PFSK-1 (cell line): ENCODE data around the gene SRMS.

Experiments used
- FOXP2 ChIP-seq: optimal IDR thresholded peaks from 2 replicates; pipeline ENCODE3; 2011; ENCODE audit warnings: borderline replicate concordance, control low read depth, inconsistent platforms; ENCODE audit not compliant: insufficient read depth; ENCODE audit errors: extremely low read length, extremely low read depth
- POLR2AphosphoS5 ChIP-seq: IDR thresholded peaks from 2 replicates; pipeline ENCODE4 v1.6.1; 2012; ENCODE audit warnings: low read depth, mild to moderate bottlenecking, control low read depth, low read length, moderate library complexity
- SIN3A ChIP-seq: IDR thresholded peaks from 2 replicates; pipeline ENCODE4 v1.6.1; 2012; ENCODE audit warnings: mild to moderate bottlenecking, low read length, moderate library complexity, borderline replicate concordance; ENCODE audit not compliant: insufficient read depth
- TAF1 ChIP-seq: IDR thresholded peaks from 2 replicates; pipeline ENCODE4 v1.6.1; 2012; ENCODE audit warnings: low read length, control low read depth, borderline replicate concordance; ENCODE audit not compliant: insufficient read depth
- TF ChIP-seq, protein P1 (sequence below), 2 experiments: IDR thresholded peaks; 2 replicates each; pipeline versions ENCODE4 v1.6.1 to v1.8.0; 2011 to 2012; ENCODE audit warnings: low read depth in 2 of 2, low read length in 2 of 2, control low read depth in 1 of 2, inconsistent platforms in 1 of 2, mild to moderate bottlenecking in 1 of 2, moderate library complexity in 1 of 2; ENCODE audit not compliant: insufficient read depth in 1 of 2

SRMS gene

DNA sequence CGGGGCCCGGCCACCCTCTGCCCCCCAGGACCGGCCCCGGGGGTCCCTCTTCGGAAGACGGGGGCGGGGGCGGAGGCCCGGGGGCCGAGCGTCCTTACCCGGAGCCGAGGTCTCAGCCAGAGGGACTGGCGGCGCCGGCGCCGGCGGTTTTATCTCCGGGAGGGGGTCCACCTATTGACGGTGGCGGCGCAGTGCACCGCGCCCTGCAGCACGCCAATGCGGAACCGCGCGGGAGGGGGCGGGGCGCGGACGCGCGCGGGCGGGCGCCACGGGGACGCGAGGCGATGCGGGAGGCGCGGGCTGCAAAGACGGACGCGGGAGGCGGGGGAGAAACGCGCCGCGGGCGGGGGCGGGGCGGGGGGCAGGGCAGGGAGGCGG lies 48.6 kb downstream of the SRMS start, which contains the start of gene EEF1A2:
Gene EEF1A2 (minus strand): TSS at position 124 of the 378 bp plus-strand sequence. CDS start 1,320 bp downstream, outside the sequence.
- TF ChIP-seq FOXP2 (no peak), POLR2AphosphoS5 (no peak), TAF1 (no peak)
- TF ChIP-seq, protein P1, sequence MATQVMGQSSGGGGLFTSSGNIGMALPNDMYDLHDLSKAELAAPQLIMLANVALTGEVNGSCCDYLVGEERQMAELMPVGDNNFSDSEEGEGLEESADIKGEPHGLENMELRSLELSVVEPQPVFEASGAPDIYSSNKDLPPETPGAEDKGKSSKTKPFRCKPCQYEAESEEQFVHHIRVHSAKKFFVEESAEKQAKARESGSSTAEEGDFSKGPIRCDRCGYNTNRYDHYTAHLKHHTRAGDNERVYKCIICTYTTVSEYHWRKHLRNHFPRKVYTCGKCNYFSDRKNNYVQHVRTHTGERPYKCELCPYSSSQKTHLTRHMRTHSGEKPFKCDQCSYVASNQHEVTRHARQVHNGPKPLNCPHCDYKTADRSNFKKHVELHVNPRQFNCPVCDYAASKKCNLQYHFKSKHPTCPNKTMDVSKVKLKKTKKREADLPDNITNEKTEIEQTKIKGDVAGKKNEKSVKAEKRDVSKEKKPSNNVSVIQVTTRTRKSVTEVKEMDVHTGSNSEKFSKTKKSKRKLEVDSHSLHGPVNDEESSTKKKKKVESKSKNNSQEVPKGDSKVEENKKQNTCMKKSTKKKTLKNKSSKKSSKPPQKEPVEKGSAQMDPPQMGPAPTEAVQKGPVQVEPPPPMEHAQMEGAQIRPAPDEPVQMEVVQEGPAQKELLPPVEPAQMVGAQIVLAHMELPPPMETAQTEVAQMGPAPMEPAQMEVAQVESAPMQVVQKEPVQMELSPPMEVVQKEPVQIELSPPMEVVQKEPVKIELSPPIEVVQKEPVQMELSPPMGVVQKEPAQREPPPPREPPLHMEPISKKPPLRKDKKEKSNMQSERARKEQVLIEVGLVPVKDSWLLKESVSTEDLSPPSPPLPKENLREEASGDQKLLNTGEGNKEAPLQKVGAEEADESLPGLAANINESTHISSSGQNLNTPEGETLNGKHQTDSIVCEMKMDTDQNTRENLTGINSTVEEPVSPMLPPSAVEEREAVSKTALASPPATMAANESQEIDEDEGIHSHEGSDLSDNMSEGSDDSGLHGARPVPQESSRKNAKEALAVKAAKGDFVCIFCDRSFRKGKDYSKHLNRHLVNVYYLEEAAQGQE (IDR thresholded peaks at IDR 0.05; ENCODE audit: insufficient read depth in 1 of 2, low read depth in 2 of 2, low read length in 2 of 2) = no peak

DNA sequence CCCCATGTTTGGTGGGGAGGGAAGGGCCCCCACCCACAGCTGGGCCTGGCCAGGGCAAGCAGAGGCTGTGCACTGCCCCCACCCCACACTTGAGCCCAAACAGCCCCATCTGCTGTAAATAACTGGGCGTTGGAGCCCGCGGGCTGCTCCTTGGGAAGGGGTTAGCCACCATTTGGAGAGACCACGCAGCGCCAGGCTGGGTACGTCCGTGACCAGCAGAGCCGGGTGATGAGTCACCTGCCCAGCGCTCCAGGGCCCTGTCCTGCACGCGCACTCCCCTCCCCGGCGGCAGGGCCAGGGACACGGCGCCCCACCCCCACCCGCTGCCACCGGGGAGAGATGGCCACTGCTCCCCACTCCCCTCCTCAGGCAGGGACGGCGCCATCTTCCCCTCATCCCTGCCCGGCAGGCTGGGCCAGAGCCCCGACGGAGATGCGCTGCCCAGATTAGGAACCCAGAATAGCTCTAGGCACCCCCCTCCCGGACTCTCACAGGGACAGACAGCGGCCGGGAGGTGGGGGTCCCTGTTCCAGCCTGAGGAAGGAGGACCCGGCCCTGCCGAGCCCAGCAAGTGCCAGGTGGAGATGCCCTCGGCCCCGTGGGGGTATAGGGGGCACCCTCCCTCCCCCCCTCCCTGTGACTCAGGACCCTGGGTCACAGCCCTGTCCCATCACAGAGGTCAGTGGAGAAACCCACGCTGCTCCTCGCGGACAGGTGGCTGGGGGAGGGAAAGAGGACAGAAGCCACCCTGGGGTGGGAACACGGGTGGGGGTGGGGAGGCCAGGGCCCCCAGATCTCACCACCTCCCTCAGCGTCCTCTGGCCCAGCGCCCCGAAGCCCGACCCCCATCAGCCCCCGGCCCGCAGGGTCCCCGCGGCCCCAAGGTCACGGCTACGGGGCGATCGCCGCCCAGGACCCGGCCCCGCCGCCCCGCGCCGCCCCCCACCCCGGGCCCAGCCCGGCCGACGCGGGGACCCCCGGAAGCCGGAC lies 49.3 kb downstream of the SRMS start:
- TF ChIP-seq SIN3A (no peak), POLR2AphosphoS5 (no peak), FOXP2 (no peak), TAF1 (no peak)
- TF ChIP-seq, protein P1 (IDR thresholded peaks at IDR 0.05; ENCODE audit: insufficient read depth in 1 of 2, low read depth in 2 of 2, low read length in 2 of 2) = no peak

DNA sequence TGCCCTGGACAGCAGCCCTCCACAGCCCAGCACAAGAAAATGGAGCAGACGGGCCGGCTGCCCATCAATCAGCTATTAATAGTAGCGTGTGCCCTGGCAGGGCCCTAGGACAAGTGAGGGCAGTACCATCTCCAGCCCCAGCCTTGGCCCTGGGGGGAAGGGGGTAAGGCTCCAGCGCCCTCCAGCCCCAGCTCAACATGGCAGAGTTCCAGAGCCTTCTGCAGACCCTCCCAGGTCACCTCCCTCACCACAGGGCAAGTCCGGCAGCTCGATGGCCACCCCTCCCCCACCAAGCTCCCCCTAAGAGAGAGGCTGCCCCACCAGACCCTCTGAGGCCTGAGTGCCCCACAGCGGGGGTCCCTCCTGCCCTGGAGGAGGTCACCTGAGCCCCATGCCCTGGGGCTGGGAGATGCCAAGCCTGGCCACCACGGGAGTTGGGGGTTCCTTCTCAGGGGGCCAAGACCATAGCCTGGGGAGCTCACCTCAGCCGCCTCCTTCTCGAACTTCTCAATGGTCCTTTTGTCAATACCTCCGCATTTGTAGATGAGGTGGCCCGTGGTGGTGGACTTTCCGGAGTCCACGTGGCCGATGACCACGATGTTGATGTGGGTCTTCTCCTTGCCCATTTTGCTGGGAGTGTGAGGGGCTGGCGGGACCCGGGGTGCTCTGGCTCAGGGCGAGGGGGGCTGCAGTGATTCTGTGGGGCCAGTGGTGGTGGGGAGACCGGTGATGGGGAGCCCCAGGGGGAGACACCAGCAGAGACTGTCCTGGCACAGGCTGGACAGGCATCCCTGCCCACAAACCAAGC lies 50.2 kb downstream of the SRMS start:
- TF ChIP-seq FOXP2 (no peak), TAF1 (no peak), SIN3A (no peak), POLR2AphosphoS5 (no peak)
- TF ChIP-seq, protein P1 (IDR thresholded peaks at IDR 0.05; ENCODE audit: insufficient read depth in 1 of 2, low read depth in 2 of 2, low read length in 2 of 2) = no peak

DNA sequence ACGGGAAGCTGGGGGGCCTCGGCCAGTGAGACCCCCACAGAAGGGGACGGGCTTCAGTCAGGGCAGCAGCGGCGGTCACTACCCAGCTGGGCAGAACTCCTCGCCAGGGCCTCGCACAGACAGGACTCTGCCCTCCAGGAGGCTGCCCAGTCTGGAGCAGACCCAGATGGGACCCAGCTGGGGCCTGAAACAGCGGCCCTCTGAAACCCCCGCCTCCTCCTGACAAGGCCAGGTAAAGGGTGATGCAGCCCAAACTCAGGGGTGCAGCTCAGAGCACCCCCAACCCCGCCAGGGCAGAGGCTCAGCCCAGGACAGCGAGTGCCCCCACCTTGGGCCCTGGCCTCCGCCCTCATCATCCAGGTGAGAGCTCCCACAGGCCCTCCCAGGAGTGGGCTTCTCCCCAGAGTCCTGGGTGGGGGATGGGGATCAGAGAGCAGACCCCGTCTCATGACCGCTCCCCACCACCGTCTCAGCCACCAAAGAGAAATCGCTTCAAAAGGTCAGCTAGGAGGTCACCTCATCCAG lies 50.9 kb downstream of the SRMS start:
- TF ChIP-seq SIN3A = no peak
- TF ChIP-seq TAF1 = no peak
- TF ChIP-seq, protein P1 (IDR thresholded peaks at IDR 0.05; ENCODE audit: insufficient read depth in 1 of 2, low read depth in 2 of 2, low read length in 2 of 2) = no peak
- TF ChIP-seq POLR2AphosphoS5 = no peak
- TF ChIP-seq FOXP2 = no peak
